Cardiac muscle cell (in vitro differentiated cells and primary cell): ENCODE data around the gene SLC35B2. TPM values are rescaled to one million over a fixed set of nuclear protein-coding genes. Genes with fewer than 3 reads are reported as not detected.

ENCODE experiments used
- DNase-seq, 2 donors: peaks; one replicate each; pipeline versions ENCODE4 v3.0.0 to v3.0.0-alpha.2; 2010 to 2017; ENCODE audit warnings: low read depth in 1 of 2, low spot score in 1 of 2
- H3K27ac ChIP-seq: fragments of 200-600 bp; sonication (generic); 2 replicates; pipeline ENCODE4 v1.5.1; 2016
- H3K27me3 ChIP-seq: fragments of 200-600 bp; sonication (generic); 2 replicates; pipeline ENCODE4 v1.6.0; 2016; ENCODE audit warnings: control low read depth
- H3K36me3 ChIP-seq: fragments of 200-600 bp; sonication (generic); 2 replicates; pipeline ENCODE4 v1.5.1; 2016; ENCODE audit warnings: control low read depth
- H3K4me1 ChIP-seq: fragments of 200-600 bp; sonication (generic); 2 replicates; pipeline ENCODE4 v1.8.1; 2017; ENCODE audit warnings: low read depth, mild to moderate bottlenecking, mixed run types
- H3K4me3 ChIP-seq: fragments of 200-600 bp; sonication (generic); 2 replicates; pipeline ENCODE4 v1.5.1; 2016; ENCODE audit warnings: mild to moderate bottlenecking
- H3K9me3 ChIP-seq: fragments of 200-600 bp; sonication (generic); 2 replicates; pipeline ENCODE4 v1.5.1; 2017; ENCODE audit warnings: low read depth, mild to moderate bottlenecking, control low read depth
- CTCF ChIP-seq: IDR thresholded peaks from 2 replicates; pipeline ENCODE4 v1.5.1; 2012; ENCODE audit warnings: low read depth, mild to moderate bottlenecking, low read length
- polyA plus RNA-seq: library from polyadenylated mRNA; unstranded; fragments of >200 nt; fragmentation: Nextera tagmentation; extraction: Ambion mirVana; gene quantifications from 2 replicates; pipeline ENCODE4 v1.2.1, GENCODE V29; 2016
- total RNA-seq: library from RNA; depleted of rRNA; stranded (reverse); fragments of >200 nt; gene quantifications from 2 replicates; pipeline ENCODE4 v1.2.3, GENCODE V29; 2016

SLC35B2 gene
- total and polyA plus RNA-seq, 2 experiments from 2014 or later = 34.3 to 63.3 TPM

- Histone ChIP-seq H3K4me1 (no peaks in the 10 kb centered on the region), H3K4me3 (no peak overlapping the region), H3K9me3 (no peaks in the 10 kb centered on the region), H3K27me3 (peaks cover 52% of the 10 kb centered on the region), H3K36me3 (no peaks in the 10 kb centered on the region), H3K27ac (no peak overlapping the region)
- no peak for TF ChIP-seq CTCF
- DNase-seq = no peak
Measured at GRCh38 chr6:44284867-44285266, 27.5 kb upstream of the SLC35B2 start.

- Histone ChIP-seq H3K9me3 (no peaks in the 10 kb centered on the region), H3K4me1 (no peaks in the 10 kb centered on the region), H3K36me3 (no peaks in the 10 kb centered on the region), H3K27ac (no peak overlapping the region), H3K27me3 (peaks cover 47% of the 10 kb centered on the region), H3K4me3 (no peak overlapping the region)
- no peak for DNase-seq
- TF ChIP-seq CTCF = no peak
Measured at GRCh38 chr6:44284121-44284520, 26.8 kb upstream of the SLC35B2 start.

GRCh38 chr6:44278774-44279697, 21.7 kb upstream of the SLC35B2 start:
- TF ChIP-seq CTCF = no peak
- no peak for DNase-seq
- Histone ChIP-seq H3K9me3 (no peaks in the 10 kb centered on the region), H3K27ac (no peak overlapping the region), H3K36me3 (no peaks in the 10 kb centered on the region), H3K4me1 (no peaks in the 10 kb centered on the region), H3K27me3 (peaks cover 53% of the 10 kb centered on the region), H3K4me3 (no peak overlapping the region)

- Histone ChIP-seq H3K36me3 (no peaks in the 10 kb centered on the region), H3K4me1 (no peaks in the 10 kb centered on the region), H3K27me3 (peaks cover 48% of the 10 kb centered on the region), H3K9me3 (no peaks in the 10 kb centered on the region), H3K27ac (no peak overlapping the region), H3K4me3 (no peak overlapping the region)
- no peak for TF ChIP-seq CTCF
- DNase-seq = no peak
Measured at GRCh38 chr6:44278315-44278714, 21.0 kb upstream of the SLC35B2 start.

GRCh38 chr6:44277763-44278162, 20.4 kb upstream of the SLC35B2 start:
- Histone ChIP-seq H3K4me3 (no peak overlapping the region), H3K4me1 (no peaks in the 10 kb centered on the region), H3K27ac (no peak overlapping the region), H3K27me3 (peaks cover 48% of the 10 kb centered on the region), H3K9me3 (no peaks in the 10 kb centered on the region), H3K36me3 (no peaks in the 10 kb centered on the region)
- TF ChIP-seq CTCF = no peak
- no peak for DNase-seq
